Astrocyte (in vitro differentiated cells and primary cell): ENCODE measurements around the gene FASLG.

Experiments
- EZH2 ChIP-seq: IDR thresholded peaks from 2 replicates; pipeline ENCODE4 v1.6.1; 2012; ENCODE audit warnings: mild to moderate bottlenecking, low read length, inconsistent platforms; ENCODE audit not compliant: insufficient read depth
- TF ChIP-seq, protein P1 (sequence below): IDR thresholded peaks from 2 replicates; pipeline ENCODE4 v1.5.1; 2011; ENCODE audit warnings: low read depth, mild to moderate bottlenecking, inconsistent platforms, low read length, moderate library complexity; ENCODE audit not compliant: insufficient read depth

- TF ChIP-seq, protein P1, sequence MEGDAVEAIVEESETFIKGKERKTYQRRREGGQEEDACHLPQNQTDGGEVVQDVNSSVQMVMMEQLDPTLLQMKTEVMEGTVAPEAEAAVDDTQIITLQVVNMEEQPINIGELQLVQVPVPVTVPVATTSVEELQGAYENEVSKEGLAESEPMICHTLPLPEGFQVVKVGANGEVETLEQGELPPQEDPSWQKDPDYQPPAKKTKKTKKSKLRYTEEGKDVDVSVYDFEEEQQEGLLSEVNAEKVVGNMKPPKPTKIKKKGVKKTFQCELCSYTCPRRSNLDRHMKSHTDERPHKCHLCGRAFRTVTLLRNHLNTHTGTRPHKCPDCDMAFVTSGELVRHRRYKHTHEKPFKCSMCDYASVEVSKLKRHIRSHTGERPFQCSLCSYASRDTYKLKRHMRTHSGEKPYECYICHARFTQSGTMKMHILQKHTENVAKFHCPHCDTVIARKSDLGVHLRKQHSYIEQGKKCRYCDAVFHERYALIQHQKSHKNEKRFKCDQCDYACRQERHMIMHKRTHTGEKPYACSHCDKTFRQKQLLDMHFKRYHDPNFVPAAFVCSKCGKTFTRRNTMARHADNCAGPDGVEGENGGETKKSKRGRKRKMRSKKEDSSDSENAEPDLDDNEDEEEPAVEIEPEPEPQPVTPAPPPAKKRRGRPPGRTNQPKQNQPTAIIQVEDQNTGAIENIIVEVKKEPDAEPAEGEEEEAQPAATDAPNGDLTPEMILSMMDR: no peak
- TF ChIP-seq EZH2: no peak
These were observed 52.7 kb downstream of the FASLG start for GRCh38 chr1:172711558-172711957.
